ENCODE results near the gene MVK. TPM values are rescaled to one million over a fixed set of nuclear protein-coding genes. Genes with fewer than 3 reads are reported as not detected.

The MVK gene
- total and polyA plus RNA-seq, 2 of the 4 experiments (the other 2 are of a cell fraction): 6.6 to 11.5 TPM

DNA sequence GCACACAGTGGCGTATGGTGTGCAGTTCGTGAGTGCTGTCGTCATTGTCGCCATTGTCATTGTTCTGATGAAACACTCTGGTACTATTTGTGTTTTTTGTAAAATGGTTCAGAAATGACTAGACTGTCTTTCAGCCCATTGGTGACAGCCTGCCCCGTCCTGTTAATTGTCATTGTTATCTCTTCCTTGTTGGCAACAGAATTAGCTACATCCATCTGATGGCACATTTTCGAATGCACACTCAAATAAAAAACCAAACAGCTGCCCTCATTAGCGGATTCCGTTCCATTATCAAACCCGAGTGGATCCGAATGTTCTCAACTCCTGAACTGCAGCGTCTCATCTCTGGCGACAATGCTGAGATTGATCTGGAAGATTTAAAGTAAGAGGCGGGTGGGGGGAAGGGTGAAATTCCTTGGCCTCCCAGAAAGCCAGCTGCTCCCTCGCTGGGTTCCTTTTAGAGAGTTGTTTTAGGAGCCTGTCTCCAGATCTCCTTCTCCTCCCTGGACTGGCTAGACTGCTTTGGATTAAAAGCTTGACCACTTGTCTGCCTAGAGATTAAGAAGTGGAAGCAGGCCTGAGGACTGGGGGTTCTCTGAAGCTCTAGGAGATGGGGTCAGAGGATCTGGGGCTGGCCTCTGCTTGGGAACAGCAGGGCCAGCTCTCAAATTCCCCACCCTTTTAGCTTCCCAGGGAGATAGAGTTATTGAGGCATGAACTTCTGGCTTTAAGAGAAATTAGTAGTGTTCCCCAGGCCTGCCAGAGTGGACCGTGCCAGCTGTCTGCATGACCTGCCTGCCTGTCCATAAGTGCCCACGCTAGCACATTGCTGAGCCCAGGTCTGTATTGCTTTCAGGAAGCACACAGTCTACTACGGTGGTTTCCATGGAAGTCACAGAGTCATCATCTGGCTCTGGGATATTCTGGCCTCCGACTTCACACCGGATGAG, 43.6 kb upstream of the MVK start:
- Histone ChIP-seq H3K27me3 (ENCODE audit: control insufficient read depth, insufficient read depth, low read length) (no peaks in the 10 kb centered on the region), H2AFZ (replicated peaks; ENCODE audit: low read length, poor library complexity) (no peak overlapping the region), H2AK5ac (ENCODE audit: low read depth, low read length) (no peak overlapping the region), H3K56ac (ENCODE audit: extremely low read depth, insufficient read depth, low read length) (no peak overlapping the region), H3K36me3 (ENCODE audit: control insufficient read depth, insufficient read depth, low read length) (peaks cover 54% of the 10 kb centered on the region), H2BK15ac (ENCODE audit: low read depth, low read length) (no peak overlapping the region), H3K9ac (ENCODE audit: low read depth, low read length) (no peak overlapping the region), H3K4me1 (ENCODE audit: control insufficient read depth, insufficient read depth, low read length) (no peaks in the 10 kb centered on the region), H3K14ac (replicated peaks; ENCODE audit: low read depth, low read length) (no peak overlapping the region), H3K18ac (ENCODE audit: low read depth, low read length) (no peak overlapping the region), H2BK120ac (ENCODE audit: low read depth, low read length) (no peak overlapping the region), H3K9me3 (ENCODE audit: control insufficient read depth, insufficient read depth, low read length) (no peaks in the 10 kb centered on the region), H4K91ac (ENCODE audit: insufficient read depth, low read depth, low read length) (no peak overlapping the region), H3K23ac (ENCODE audit: low read depth, low read length) (no peak overlapping the region), H2AK9ac (replicated peaks; ENCODE audit: low read depth, low read length, poor library complexity) (no peak overlapping the region), H3K4me2 (ENCODE audit: low read depth, low read length) (no peak overlapping the region), H4K5ac (ENCODE audit: low read depth, low read length) (no peak overlapping the region), H3K4ac (ENCODE audit: low read depth, low read length) (no peak overlapping the region), H4K8ac (ENCODE audit: low read depth in 2 of 2, low read length in 2 of 2) (no peak overlapping the region), H3K27ac (ENCODE audit: insufficient read depth, low read length) (no peak overlapping the region), H3K79me1 (ENCODE audit: low read depth in 1 of 2, low read length in 2 of 2) (no peaks in the 10 kb centered on the region), H3K9me1 (ENCODE audit: insufficient read depth, low read length) (no peaks in the 10 kb centered on the region; the same call in 1 of the 2 replicates), H4K20me1 (ENCODE audit: insufficient read depth, low read length) (no peaks in the 10 kb centered on the region), H2BK20ac (ENCODE audit: low read depth, low read length) (no peak overlapping the region), H3K4me3 (ENCODE audit: insufficient read depth, low read depth, low read length) (no peak overlapping the region), H2BK5ac (ENCODE audit: low read depth, low read length, poor library complexity, severe bottlenecking) (no peak overlapping the region)
- intact Hi-C loops (cut with micrococcal nuclease): no loop called here
- TF ChIP-seq MAZ (IDR thresholded peaks at IDR 0.05; ENCODE audit: borderline replicate concordance, low read depth, low read length): no peak
- TF ChIP-seq FOS (IDR thresholded peaks at IDR 0.05; ENCODE audit: low read depth, low read length): no peak
- no peak for TF ChIP-seq MXI1 (IDR thresholded peaks at IDR 0.05; ENCODE audit: borderline replicate concordance, low read depth, low read length)
- TF ChIP-seq CEBPB (IDR thresholded peaks at IDR 0.05; ENCODE audit: low read depth, low read length): no peak
- no peak for TF ChIP-seq BHLHE40 (IDR thresholded peaks at IDR 0.05; ENCODE audit: low read depth, low read length)
- no peak for TF ChIP-seq RFX5 (IDR thresholded peaks at IDR 0.05; ENCODE audit: low read depth, low read length)
- no peak for TF ChIP-seq RAD21 (IDR thresholded peaks at IDR 0.05; ENCODE audit: low read length)
- TF ChIP-seq RCOR1 (IDR thresholded peaks at IDR 0.05; ENCODE audit: insufficient replicate concordance, low read length): no peak
- no peak for TF ChIP-seq NFE2L2 (IDR thresholded peaks at IDR 0.05; ENCODE audit: low read depth, low read length)
- TF ChIP-seq, protein P1, sequence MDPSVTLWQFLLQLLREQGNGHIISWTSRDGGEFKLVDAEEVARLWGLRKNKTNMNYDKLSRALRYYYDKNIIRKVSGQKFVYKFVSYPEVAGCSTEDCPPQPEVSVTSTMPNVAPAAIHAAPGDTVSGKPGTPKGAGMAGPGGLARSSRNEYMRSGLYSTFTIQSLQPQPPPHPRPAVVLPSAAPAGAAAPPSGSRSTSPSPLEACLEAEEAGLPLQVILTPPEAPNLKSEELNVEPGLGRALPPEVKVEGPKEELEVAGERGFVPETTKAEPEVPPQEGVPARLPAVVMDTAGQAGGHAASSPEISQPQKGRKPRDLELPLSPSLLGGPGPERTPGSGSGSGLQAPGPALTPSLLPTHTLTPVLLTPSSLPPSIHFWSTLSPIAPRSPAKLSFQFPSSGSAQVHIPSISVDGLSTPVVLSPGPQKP (IDR thresholded peaks at IDR 0.05; ENCODE audit: borderline replicate concordance, low read depth, low read length): no peak
- no peak for TF ChIP-seq POLR2A (IDR thresholded peaks at IDR 0.05; ENCODE audit: low read depth, low read length)
- BruUV-seq (replicated peaks): no TSS peak
- POLR2A ChIA-PET (ENCODE audit: unreplicated experiment): no interaction called here
- CTCF ChIA-PET: no interaction called here
- in situ Hi-C loops (cut with MboI; ENCODE audit: low sequenced_read_pairs): no loop called here
- WGBS, 2 experiments (ENCODE audit: extremely low coverage in 2 of 2, insufficient read length in 1 of 2): 39% methylated on average over 4 of the region's 19 CpGs; no CpG with 5 or more reads in 1 of the 2 experiments
- DNase-seq (no peak), ATAC-seq (ENCODE audit: low read depth) (no peak)
- dilution Hi-C loops (cut with HindIII; ENCODE audit: low sequenced_read_pairs, unreplicated experiment): no loop called here
